ENCODE measurements around the gene ULBP2.
A peak's percentile ranks its signal among the peaks of the same experiment; 100 is the strongest.
"Not testable (repeated sequence)": the region's sequence is repeated elsewhere in the genome, so short reads cannot be mapped to it uniquely, and the experiment has no call there.

Gene ULBP2, protein sequence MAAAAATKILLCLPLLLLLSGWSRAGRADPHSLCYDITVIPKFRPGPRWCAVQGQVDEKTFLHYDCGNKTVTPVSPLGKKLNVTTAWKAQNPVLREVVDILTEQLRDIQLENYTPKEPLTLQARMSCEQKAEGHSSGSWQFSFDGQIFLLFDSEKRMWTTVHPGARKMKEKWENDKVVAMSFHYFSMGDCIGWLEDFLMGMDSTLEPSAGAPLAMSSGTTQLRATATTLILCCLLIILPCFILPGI

DNA sequence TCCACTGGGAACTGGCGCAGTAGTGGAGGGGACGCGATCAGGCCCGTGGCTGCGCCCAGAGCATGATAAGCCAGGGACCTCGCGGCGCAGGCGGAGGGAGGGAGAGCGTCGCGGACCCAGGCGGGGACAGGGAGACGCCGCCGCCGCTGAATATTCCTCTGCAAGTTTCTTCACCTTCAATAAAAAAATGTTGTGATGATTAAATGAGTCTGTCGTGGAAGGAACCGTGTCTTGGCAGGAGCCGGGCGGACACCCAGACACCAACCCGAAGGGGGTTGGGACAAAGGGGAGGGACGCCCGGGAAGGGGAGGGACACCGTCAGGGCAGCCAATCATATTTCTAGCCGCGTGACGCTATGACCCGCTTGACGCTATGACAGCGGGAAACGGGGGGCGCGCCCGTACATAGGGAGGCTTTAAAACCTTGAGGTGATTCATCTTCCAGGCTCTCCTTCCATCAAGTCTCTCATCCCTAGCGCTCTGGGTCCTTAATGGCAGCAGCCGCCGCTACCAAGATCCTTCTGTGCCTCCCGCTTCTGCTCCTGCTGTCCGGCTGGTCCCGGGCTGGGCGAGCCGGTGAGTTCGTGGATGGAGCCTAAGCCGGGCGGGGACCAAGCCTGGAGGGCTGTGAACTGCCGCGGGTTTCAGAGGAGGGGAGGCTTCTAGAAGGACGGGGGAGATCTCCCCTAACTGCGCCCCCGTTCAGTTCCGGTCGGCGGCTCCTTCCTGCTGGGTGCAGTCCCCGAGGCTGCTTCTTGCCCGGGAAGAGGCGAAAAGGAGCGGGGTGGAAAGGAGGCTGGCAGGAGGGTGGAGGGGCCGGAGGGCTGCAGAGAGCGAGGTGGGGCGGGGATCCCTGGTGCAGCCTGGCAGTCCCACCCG lies at the start of gene ULBP2:
TSS of gene ULBP2 (plus strand) at position 432 of the 878 bp plus-strand sequence. CDS start at position 491, 59 bp downstream.
- peak; percentile 98 for DNase-seq

DNA sequence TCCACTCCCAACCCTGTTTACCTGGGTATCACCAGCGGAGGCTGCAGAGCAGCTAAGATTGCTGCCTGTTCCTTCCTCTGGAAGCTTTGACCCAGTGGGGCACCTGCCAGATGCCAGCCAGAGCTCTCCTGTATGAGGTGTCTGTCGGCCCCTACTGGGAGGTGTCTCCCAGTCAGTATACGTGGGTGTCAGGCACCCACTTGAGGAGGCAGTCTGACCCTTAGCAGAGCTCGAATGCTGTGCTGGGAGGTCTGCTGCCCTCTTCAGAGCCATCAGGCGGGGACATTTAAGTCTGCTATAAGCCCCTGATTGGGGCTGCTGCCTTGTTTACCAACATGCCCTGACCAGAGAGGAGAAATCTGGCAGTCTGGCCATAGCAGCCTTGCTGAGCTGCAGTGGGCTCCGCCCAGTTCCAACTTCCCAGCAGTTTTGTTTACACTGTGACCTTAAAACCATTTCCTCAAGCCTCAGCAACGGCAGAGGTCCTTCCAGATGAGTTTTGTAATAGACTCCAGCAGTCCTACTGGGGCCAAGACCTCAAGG lies 46.7 kb upstream of the ULBP2 start:
- peak; percentile 24 for DNase-seq

DNA sequence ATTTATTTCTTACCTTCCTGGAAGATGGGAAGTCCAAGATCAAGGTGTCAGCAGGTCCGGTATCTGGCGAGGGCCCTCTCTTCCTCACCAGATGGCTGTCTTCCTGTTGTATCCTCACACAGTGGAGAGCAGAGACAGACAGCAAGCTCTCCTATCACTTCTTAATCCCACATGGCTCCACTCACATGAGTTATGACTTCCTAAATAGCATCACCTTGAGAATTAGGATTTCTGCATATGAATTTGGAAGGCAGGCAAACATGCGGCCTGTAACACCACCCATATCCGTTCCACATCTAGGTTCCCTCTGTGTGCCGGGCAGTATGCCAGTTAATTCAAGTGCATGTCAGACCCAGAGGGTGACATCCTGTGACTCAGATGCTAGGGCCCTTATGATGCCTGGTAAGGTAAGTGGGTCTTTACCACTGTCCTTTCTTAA lies 46.0 kb upstream of the ULBP2 start:
- peak; percentile 81 for DNase-seq

DNA sequence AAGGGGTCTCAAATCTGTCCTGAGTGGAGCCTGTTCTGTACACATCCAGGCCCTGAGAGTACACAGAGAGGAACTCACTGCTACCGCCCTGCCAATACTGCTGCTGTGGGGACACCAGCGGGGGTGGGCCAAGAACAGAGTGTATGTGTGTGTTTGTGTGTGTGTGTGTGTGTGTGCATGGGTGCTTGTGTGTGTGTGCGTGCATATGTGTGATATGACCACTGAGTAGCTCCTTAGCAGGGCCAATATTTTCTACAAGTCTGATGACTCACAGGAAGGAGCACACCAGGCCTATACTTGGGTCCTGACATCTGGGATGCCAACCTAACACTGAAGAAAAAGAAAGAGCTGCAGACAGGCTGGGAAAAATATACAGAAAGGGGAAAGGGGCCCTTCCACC lies 45.3 kb upstream of the ULBP2 start:
- DNase-seq = peak; percentile 40

DNA sequence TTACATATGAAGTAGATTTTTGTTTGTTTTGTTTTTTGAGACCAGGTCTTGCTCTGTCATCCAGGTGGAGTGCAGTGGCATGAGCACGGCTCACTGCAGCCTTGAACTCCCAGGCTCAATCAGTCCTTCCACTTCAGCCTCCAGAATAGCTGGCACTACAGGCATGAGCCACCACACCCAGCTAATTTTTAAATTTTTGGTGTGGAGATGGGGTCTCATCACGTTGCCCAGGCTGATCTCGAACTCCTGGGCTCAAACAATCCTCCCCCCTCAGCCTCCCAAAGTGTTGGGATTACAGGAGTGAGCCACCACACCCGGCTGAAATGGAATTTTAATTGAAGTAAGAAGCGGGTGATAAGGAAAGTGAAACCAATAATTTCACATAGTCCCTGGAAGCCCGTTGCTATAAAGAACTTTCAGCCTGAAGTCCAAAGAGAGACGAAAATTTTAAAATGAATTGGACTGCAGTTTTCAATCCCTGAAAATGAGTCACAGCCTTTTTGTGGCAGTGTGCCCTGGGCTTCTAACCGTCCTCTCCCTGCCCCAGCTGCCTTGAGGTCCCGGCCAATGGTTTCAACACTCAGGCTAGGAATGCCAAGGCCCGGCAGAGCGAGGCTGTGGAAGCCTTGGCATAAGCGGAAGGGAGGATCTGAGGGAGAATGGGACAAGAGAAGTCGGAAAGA lies 44.7 kb upstream of the ULBP2 start:
- peak; percentile 78 for DNase-seq

DNA sequence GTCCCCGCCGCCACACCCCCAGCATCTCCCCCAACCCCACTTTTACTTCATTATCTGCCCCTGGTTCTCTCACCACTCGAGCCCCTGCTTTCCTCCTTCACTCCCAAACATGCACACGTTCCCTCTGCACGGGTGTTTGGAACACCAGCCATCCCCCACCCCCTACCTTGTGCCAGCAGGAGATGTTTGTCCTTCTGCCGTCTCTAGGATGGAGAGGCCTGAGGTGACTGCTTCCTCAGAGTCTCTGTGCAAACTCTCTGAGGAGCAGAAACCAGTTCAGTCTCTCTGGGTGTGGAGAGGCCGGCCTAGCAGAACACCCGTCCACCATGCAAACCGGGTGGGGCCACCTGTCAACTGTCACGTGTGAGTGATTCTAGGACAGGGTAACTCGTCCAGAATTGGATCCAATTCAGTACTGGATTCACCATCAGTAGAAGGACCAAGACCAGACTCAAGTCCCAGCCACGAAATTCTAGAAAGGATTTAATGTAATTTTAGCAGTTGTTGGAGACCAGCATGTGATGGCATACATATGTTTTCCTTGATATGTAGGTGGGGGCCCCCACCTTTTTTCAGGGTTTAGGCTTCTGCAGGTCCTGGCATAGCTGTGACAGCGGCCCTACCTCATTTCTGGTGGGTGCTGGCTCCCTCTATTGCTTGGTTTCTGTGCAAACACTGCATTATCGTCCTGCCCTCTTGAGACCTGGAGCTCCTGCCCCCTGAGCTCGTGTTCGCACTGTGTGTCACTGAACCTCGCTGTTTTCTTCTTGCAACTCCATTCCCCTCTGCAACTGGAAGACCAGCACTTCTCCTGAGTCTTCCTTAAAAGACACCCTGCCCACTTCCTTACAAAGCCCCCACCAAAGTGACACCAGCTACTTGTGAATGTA lies 43.7 kb upstream of the ULBP2 start, which contains the start of gene RAET1E:
TSS of gene RAET1E (minus strand) at position 259 of the 890 bp plus-strand sequence. CDS start 7,212 bp downstream, outside the sequence.
- DNase-seq = no peak

DNA sequence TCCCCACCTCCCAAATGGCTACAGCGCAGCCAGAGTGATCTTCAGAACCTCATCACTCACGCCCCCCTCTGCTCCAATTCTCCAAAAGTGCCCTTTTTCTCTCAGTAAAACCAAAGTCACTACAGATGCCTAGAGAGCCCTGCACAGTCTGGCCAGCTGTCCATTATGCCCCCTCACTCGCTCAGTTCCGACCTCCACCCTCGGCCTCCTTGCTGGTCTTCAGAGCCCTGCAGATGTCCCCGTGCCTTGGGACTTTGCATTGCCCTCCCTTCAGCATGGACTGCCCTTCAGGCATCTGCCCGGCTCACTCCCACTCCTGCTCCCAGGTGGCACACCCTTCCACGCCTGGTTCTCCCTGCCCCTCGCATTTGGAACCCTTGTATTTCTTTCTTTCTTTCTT lies 42.8 kb upstream of the ULBP2 start:
- DNase-seq = no peak

DNA sequence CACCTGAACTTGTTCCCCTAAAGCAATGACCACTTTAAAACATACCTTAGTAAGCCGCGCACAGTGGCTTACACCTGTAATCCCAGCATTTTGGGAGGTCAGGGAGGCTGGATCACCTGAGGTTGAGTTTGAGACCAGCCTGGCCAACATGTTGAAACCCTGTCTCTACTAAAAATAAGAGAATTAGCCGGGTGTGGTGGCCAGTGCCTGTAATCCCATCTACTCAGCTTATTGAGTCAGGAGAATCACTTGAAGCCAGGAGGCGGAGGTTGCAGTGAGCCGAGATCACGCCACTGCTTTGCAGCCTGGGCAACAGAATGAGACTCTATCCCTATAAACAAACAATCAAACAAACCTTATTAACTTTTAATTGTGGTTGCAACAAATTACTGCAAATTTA lies 42.3 kb upstream of the ULBP2 start:
- no peak for DNase-seq

DNA sequence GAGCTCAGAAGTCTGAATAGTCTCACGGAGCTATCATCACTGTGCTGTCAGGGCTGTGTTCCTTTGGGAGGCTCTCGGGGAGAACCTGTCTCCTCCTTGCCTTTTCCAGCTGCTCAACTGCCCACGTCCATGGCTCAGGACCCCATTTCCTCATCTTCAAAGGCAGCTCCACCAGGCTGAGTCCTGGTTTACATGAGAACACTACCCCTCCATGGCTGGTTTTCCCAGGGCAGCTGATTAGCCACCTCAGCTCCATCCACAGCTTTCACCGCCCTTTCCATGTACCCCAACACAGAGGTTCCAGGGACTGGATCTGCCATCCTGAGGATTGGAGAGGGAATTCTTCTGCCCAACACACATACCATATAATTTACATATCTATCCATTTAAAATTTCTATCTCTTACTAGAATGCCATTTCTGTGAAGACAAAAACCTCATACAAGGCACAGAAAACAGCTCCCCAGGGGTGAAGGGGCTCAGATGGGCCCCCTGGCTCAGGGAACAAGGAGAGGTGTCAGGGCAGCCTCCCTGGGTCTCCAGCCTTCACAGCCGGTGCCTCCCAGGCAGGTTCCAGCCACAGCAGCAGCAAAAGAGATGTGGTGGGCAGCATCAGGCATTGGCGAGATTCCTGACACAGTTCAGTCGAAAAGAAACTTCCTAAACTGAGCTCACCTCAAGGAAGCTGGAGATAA lies 41.7 kb upstream of the ULBP2 start:
- no peak for DNase-seq

DNA sequence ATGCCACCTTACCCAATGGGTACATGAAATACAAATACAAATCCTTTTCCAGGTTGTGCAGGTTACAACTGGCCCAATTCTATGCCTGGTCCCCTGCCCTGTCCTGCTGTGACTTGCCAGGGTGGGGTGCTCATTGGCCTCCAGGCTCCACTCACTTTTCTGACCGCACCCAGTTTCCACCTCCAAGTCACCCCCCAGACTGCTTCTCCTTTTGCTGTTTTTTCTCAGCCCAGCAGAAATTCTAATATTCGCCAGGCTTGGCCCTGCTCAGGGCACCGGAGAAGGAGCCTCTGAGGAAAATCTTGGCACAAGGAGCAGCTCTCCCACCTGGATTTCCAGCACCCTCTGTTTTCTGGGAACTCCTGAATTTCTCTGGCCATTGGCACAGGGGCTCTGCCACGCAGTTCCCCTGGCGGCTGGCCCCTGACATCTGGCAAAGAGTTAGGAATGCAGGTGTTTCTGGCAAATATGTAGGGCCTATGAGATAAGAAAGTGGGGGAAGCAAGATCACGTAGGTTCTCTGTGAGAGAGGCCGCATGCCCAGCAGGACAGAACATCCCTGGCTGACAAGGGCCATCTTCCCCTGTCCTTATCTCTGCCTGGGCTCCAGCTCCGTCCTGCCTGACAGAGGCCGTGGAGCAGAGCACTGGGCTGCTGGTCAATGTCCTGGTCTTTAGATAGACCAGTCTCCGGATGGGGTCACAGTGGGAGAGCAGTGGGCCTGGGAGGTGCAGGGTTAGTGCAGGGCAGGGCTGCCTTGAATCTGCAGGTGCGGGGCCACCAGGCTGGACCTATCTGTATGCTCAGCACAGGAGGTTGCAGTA lies 41.0 kb upstream of the ULBP2 start:
- no peak for DNase-seq

DNA sequence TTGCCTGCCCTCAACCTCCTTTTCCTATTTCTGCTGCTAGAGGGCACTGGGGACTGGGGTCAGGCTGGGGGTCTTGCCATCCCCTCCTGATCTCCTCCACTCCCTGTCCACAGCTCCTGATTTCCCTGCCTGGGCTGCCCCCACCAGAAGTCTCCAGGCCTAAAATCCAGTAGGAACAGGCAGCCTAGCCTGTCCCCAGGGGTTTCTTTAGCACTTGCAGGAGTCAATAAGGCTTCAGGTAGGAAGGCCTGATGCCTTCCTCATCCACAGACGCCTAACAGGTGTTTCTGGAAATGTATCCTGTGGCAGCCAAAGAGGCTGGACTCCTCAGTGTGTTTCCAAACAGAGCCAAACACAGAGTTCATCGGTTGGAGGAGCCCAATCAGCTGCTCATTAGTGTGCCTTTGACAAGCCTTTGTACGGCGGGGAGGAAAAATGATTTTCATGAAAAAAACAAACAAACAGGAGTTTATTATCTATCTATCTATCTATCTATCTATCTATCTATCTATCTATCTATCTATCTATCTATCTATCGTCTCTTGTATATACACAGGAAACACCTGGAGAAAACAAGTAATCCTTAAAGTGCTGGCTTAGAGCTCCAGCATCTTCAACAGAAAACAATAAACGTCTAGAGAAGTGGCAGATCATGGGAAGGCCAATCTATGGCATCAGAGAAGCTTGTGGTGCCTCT lies 40.2 kb upstream of the ULBP2 start:
- no peak for DNase-seq

DNA sequence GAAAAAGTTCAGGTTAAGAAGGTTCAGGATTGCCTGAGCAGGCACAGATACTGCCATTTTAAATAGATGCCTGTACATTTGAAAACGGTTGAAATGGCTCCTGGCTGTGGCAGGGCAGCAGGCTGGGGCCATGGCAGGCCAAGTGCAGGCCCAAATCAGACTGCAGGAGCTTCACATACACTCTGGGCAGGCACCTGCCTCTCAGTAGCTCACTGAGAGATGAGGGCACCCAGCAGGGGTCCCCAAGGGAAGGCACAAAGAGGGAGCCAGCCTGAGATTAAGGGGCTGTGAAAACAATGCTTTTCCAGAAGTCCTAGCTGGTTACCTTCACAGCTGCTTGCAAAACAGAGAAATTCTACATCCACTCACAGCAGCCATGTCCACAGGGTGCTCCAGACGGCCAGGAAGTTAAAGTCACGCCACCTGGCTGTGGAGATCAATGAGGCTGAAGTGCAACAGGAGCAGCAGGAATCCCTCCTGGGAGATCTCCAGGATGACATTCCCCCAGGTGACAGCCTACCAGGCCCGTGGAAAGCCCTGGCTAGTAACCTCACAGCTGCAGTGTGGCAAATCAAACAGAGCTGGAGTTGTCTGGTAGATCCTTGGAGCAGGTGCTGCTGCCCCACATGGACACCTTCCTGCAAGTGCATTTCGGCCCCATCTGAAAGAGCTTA lies 37.7 kb upstream of the ULBP2 start:
- no peak for DNase-seq

DNA sequence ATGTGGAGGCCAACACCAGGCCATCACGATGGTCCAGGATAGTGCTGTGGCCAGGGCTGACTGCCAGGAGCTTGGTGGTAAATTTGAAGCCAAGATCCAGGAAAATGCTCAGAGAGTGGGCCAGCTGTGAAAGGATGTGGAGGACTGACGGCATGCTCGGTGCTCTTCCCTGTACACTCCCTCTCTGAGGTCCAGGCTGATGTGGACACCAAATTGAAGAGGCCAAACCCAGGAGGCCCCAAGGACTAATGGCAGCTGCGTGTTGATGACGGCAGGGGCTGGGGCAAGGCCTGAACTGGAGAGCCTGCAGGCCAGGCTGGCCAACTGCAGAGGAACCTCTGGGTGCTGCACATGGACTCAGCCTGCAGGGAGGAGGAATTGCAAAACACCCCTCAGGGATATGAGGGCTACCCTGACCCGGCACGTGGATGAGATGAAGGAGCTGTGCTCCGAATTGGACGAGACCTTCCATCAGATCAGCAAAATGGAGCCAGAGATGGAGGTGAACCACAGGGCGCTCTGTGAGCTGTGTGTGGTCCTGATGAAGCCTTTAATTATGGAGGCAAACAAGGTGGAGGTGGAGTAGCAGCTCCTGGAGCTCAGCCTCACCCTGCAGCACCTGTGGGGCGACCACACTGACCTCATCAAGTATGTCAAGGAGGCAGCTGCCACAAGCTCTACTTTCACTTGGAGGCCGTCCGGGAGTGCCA lies 37.0 kb upstream of the ULBP2 start:
- DNase-seq = no peak

DNA sequence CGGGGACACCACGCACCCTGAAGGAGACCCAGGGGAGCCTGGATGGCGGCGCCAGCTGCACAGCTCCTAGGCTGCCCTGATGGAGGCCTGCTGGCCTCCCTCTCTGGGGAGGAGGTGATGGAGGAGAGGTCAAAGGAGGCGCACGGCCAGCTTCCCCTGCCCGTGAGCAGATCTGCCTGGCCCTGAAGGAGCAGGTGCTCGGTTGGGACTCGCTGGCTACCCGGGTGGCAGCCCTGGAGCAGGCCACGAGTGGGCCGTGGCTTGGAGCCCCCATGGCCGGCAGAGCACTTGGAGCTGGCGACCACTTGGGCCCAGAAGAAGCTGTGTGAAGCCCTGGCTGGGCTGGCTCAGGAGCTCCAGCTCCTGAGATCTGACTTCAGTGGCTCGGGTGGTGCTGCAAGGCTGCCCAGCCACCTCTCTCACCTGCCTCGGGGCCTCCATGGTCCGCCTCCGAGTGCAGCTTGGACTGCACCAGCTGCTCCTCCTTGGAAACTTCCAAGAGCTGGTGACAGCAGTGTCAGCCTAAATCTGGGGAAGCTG lies 36.4 kb upstream of the ULBP2 start:
- DNase-seq = no peak

DNA sequence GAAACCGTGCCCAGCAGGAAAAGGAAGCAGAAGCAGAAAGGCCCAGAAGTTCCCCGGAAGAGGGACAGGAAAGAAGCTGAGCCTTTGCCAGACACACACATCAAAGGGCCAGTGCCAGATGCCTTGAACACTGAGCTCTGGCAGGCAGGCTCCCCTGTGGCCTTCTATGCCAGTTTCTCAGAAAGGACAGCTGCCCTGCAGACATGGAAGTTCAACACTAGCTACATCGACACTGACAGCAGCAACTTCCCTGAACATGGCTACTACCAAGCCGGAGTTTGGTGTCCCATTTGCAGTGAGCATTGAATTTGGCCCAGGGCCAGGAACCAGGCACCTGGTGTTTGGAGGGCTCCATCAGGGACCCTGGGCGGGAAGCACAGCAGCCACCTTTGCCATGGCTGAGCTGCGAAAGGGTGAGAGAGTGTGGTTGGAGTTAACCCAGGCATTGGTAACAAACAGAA lies 35.9 kb upstream of the ULBP2 start:
- DNase-seq = no peak

DNA sequence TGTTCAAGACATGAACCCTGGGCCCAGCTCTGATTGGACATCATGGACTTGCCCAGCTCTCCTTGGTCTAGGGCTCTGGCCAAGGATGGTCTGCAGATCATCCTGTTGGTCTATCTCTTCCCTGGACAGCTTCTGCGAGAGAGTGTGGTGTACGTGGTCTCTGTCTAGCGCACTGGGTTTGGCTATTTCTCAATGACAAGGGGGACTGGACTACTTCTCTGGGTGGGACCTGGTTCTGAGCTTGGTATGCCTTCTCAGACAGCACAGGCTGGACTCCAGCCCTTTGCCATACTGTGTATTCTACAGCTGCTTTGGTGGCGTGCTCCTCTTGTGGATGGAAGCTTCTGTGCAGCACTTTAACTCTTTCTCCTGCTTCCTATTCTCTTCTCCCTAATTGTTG lies 35.4 kb upstream of the ULBP2 start:
- no peak for DNase-seq

DNA sequence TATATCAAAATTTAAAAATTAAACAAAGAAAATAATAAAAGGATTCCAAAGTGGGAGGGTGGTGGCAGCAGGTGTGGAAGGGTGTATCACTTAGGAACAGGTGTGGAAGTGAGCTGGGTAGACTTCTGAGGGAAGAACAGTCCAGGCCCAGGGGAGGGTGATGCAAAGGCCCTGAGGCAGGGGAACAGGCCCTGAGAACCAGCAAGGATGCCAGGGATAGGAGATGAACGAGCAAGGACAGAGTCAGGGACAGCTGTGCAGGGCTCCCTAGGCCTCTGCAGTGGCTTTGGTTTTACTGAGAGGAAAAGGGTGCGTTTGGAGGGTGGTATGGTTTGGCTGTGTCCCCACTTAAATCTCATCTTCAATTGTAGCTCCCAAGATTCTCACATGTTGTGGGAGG lies 34.5 kb upstream of the ULBP2 start:
- no peak for DNase-seq

DNA sequence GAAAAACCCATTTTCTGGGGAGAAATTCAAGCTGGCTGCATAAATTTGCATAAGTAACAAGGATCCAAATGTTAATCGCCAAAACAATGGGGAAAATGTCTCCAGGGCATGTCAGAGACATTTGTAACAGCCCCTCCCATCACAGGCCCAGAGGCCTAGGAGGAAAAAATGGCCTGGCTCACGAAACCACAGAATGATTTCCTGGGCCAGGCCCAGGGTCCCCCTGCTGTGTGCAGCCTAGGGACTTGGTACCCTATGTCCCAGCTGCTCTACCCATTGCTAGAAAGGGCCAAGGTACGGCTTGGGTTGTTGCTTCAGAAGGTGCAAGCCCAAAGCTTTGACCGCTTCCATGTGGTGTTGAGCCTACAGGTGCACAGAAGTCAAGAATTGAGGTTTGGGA lies 33.3 kb upstream of the ULBP2 start:
- not testable (repeated sequence) for DNase-seq

All from fibroblast of skin of right biceps (primary cell).